Measurements from ENCODE around the gene PLA2G12A. TPM values are rescaled to one million over a fixed set of nuclear protein-coding genes. Genes with fewer than 3 reads are reported as not detected.

Gene PLA2G12A
- polyA plus RNA-seq, 2 of the 4 experiments (the other 2 are of a cell fraction), result 9.8 to 39.3 TPM

GRCh38 chr4:109751852-109752251 lies 22.0 kb upstream of the PLA2G12A start:
- DNase-seq (ENCODE audit: low read depth in 1 of 2, low spot score in 1 of 2) (no peak), FAIRE-seq (no peak), ATAC-seq (no peak)
- Histone ChIP-seq H3K4me1 (no peaks in the 10 kb centered on the region), H3K9me3 (no peaks in the 10 kb centered on the region), H3K4me2 (no peak overlapping the region), H3K27ac (no peak overlapping the region), H3K4me3 (no peak overlapping the region)
- WGBS (ENCODE audit: missing lambda C conversion rate), result 70% methylated on average over 4 of the region's 4 CpGs
- POLR2A ChIA-PET, result no interaction called here
- CTCF ChIA-PET, result no interaction called here
- no peak for TF ChIP-seq RNF2 (IDR thresholded peaks at IDR 0.05; ENCODE audit: borderline replicate concordance, low read depth)
- TF ChIP-seq GATA3 (IDR thresholded peaks at IDR 0.05; ENCODE audit: borderline replicate concordance), result no peak
- no peak for TF ChIP-seq CBX8 (IDR thresholded peaks at IDR 0.05)
- no peak for TF ChIP-seq REST (IDR thresholded peaks at IDR 0.05)
- no peak for TF ChIP-seq ESRRA (IDR thresholded peaks at IDR 0.05; ENCODE audit: borderline replicate concordance, low read length)
- no peak for TF ChIP-seq MAZ (IDR thresholded peaks at IDR 0.05; ENCODE audit: borderline replicate concordance, low read depth, low read length)
- TF ChIP-seq FOSL2 (IDR thresholded peaks at IDR 0.05), result no peak
- TF ChIP-seq FOSL2 (CRISPR knock-in tag; IDR thresholded peaks at IDR 0.05), result no peak
- no peak for TF ChIP-seq FOXS1 (CRISPR knock-in tag; IDR thresholded peaks at IDR 0.05)
- no peak for TF ChIP-seq ZC3H11A (IDR thresholded peaks at IDR 0.05)
- no peak for TF ChIP-seq HEYL (CRISPR knock-in tag; IDR thresholded peaks at IDR 0.05)
- no peak for TF ChIP-seq HDAC2 (IDR thresholded peaks at IDR 0.05)
- no peak for TF ChIP-seq PBX3 (IDR thresholded peaks at IDR 0.05)
- no peak for TF ChIP-seq JUN (IDR thresholded peaks at IDR 0.05)

- TF ChIP-seq CBX8 (IDR thresholded peaks at IDR 0.05) (no peak), RNF2 (IDR thresholded peaks at IDR 0.05; ENCODE audit: borderline replicate concordance, low read depth) (no peak), KDM1A (IDR thresholded peaks at IDR 0.05; ENCODE audit: low read depth) (no peak), ZNF302 (CRISPR knock-in tag; IDR thresholded peaks at IDR 0.05) (no peak), BHLHE40 (IDR thresholded peaks at IDR 0.05; ENCODE audit: low read depth, low read length) (no peak), E2F6 (IDR thresholded peaks at IDR 0.05; ENCODE audit: borderline replicate concordance, low read depth) (no peak), MYC (IDR thresholded peaks at IDR 0.05; ENCODE audit: borderline replicate concordance, low read length) (no peak), CHD2 (IDR thresholded peaks at IDR 0.05; ENCODE audit: low read length, partially characterized antibody) (no peak), NPAS2 (CRISPR knock-in tag; IDR thresholded peaks at IDR 0.05; ENCODE audit: borderline replicate concordance) (no peak), HES2 (IDR thresholded peaks at IDR 0.05) (no peak), TFCP2L1 (CRISPR knock-in tag; IDR thresholded peaks at IDR 0.05) (no peak), ESRRA (IDR thresholded peaks at IDR 0.05; ENCODE audit: borderline replicate concordance, low read length) (no peak), JUNB (IDR thresholded peaks at IDR 0.05) (no peak), EHMT2 (IDR thresholded peaks at IDR 0.05; ENCODE audit: low read depth) (no peak), FOXS1 (CRISPR knock-in tag; IDR thresholded peaks at IDR 0.05) (no peak), POLR2AphosphoS2 (conservative IDR thresholded peaks at IDR 0.05; ENCODE audit: low read length) (no peak), BCL3 (IDR thresholded peaks at IDR 0.05) (no peak), USF2 (IDR thresholded peaks at IDR 0.05) (no peak), TP53 (CRISPR knock-in tag; IDR thresholded peaks at IDR 0.05) (no peak)
- DNase-seq (ENCODE audit: low read depth in 1 of 2, low spot score in 1 of 2) (no peak), FAIRE-seq (no peak), ATAC-seq (no peak)
- WGBS (ENCODE audit: missing lambda C conversion rate), result 72% methylated on average over 4 of the region's 4 CpGs
- ChIA-PET POLR2A (no interaction called here), CTCF (interaction anchor here (0.6 kb wide), 1 partner anchor 90 kb away, joined by 3 read pairs; no protein-coding TSS in a partner anchor)
- Histone ChIP-seq H3K9me3 (no peaks in the 10 kb centered on the region), H3K27ac (no peak overlapping the region), H3K4me3 (no peak overlapping the region), H3K4me2 (no peak overlapping the region), H3K4me1 (no peaks in the 10 kb centered on the region)
Observed at GRCh38 chr4:109750652-109751244, 20.9 kb upstream of the PLA2G12A start.

Data from A549 (cell line).